SK-N-SH (cell line): ENCODE data around the gene TAGLN2. TPM values are rescaled to one million over a fixed set of nuclear protein-coding genes. Genes with fewer than 3 reads are reported as not detected.

Experiments
- CTCF ChIA-PET: fragments of 300-600, 350-600 bp; formaldehyde crosslinking; extraction: SDS; loops from one replicate; lab custom pipeline; 2021; lab: Yijun Ruan, JAX
- POLR2A ChIA-PET: fragments of 350-600 bp; sonication (Branson Sonifier 250); formaldehyde crosslinking; extraction: SDS; loops from one replicate; lab custom pipeline; 2020; ENCODE audit warnings: antibody characterized with exemption, inconsistent platforms; lab: Yijun Ruan, JAX
- DNase-seq: peaks from one replicate; pipeline ENCODE4 v3.0.0; 2012
- H2AFZ ChIP-seq: fragments of 200-600 bp; sonication (generic); 2 replicates; pipeline ENCODE4 v1.8.1; 2016; ENCODE audit warnings: antibody characterized with exemption, mild to moderate bottlenecking, low read depth
- H3F3A ChIP-seq: fragments of 200-600 bp; sonication (generic); replicated peaks from 2 replicates; pipeline ENCODE3; 2016; ENCODE audit warnings: antibody characterized with exemption, mild to moderate bottlenecking; ENCODE audit not compliant: insufficient read depth
- H3K27ac ChIP-seq, 2 experiments: fragments of 200-500 bp in 1 of 2; fragments of 200-600 bp in 1 of 2; sonication (Bioruptor generic) in 1 of 2; sonication (generic), shearing (Covaris generic) in 1 of 2; 2 replicates each; pipeline versions ENCODE4 v1.5.1 to v1.6.1; 2014 to 2016; ENCODE audit warnings: low read depth in 2 of 2, inconsistent platforms in 1 of 2, low read length in 1 of 2, mild to moderate bottlenecking in 1 of 2, mixed read lengths in 1 of 2
- H3K27me3 ChIP-seq: fragments of 200-600 bp; sonication (generic), shearing (Covaris generic); 2 replicates; pipeline ENCODE4 v1.6.1; 2016; ENCODE audit warnings: mixed run types; ENCODE audit not compliant: insufficient read depth
- H3K36me3 ChIP-seq, 2 experiments: fragments of 200-500 bp in 1 of 2; fragments of 200-600 bp in 1 of 2; sonication (Bioruptor generic) in 1 of 2; sonication (generic) in 1 of 2; replicated peaks in 1 of 2; 2 replicates each; pipeline versions ENCODE3 to v1.5.1; 2014 to 2016; ENCODE audit warnings: low read length in 1 of 2, mild to moderate bottlenecking in 1 of 2; ENCODE audit not compliant: insufficient read depth in 2 of 2, control insufficient read depth in 1 of 2
- H3K4me1 ChIP-seq, 2 experiments: fragments of 200-500 bp in 1 of 2; fragments of 200-600 bp in 1 of 2; sonication (Bioruptor generic) in 1 of 2; sonication (generic), shearing (Covaris generic) in 1 of 2; 2 replicates each; pipeline versions ENCODE4 v1.5.1 to v1.6.1; 2014 to 2016; ENCODE audit warnings: low read depth in 1 of 2, low read length in 1 of 2, mixed run types in 1 of 2; ENCODE audit not compliant: insufficient read depth in 2 of 2, control insufficient read depth in 1 of 2
- H3K4me2 ChIP-seq: fragments of 200-600 bp; sonication (generic), shearing (Covaris generic); 2 replicates; pipeline ENCODE4 v1.6.1; 2017; ENCODE audit warnings: mixed run types
- H3K4me3 ChIP-seq, 2 experiments: fragments of 200-500 bp in 1 of 2; fragments of 200-600 bp in 1 of 2; sonication (Bioruptor generic) in 1 of 2; sonication (generic), shearing (Covaris generic) in 1 of 2; 2 replicates each; pipeline versions ENCODE4 v1.5.1 to v1.8.1; 2014 to 2016; ENCODE audit warnings: low read depth in 2 of 2, inconsistent platforms in 1 of 2, low read length in 1 of 2, mild to moderate bottlenecking in 1 of 2, mixed read lengths in 1 of 2, moderate library complexity in 1 of 2
- H3K79me2 ChIP-seq: fragments of 200-600 bp; sonication (generic); 2 replicates; pipeline ENCODE4 v1.8.1; 2017; ENCODE audit warnings: mild to moderate bottlenecking; ENCODE audit not compliant: insufficient read depth
- H3K9ac ChIP-seq: fragments of 200-600 bp; sonication (generic); 2 replicates; pipeline ENCODE4 v1.6.1; 2017; ENCODE audit warnings: mixed run types
- H3K9me2 ChIP-seq: fragments of 200-600 bp; sonication (generic); 2 replicates; pipeline ENCODE4 v1.6.1; 2017; ENCODE audit warnings: mixed run types
- H3K9me3 ChIP-seq: fragments of 200-600 bp; sonication (generic); 2 replicates; pipeline ENCODE4 v1.6.1; 2017; ENCODE audit warnings: mixed run types, mild to moderate bottlenecking, moderate library complexity
- H4K20me1 ChIP-seq: fragments of 200-600 bp; sonication (generic); 2 replicates; pipeline ENCODE4 v1.6.1; 2017; ENCODE audit warnings: mild to moderate bottlenecking, mixed run types; ENCODE audit not compliant: insufficient read depth
- ELF1 ChIP-seq: IDR thresholded peaks from 2 replicates; pipeline ENCODE4 v1.4.0; 2012
- EP300 ChIP-seq, 2 experiments: IDR thresholded peaks; 2 replicates each; pipeline versions ENCODE4 v1.4.0 to v1.6.1; 2012; ENCODE audit warnings: borderline replicate concordance in 1 of 2, low read depth in 1 of 2, low read length in 1 of 2
- FOSL2 ChIP-seq: IDR thresholded peaks from 2 replicates; pipeline ENCODE4 v1.4.0; 2012; ENCODE audit warnings: low read depth, mild to moderate bottlenecking, moderate library complexity, borderline replicate concordance
- GATA2 ChIP-seq: sonication (generic); formaldehyde crosslinking; IDR thresholded peaks from 2 replicates; pipeline ENCODE4 v1.5.0; 2020; ENCODE audit warnings: mild to moderate bottlenecking, missing genetic modification reagents
- JUND ChIP-seq: IDR thresholded peaks from 2 replicates; pipeline ENCODE4 v1.4.0; 2012
- MAX ChIP-seq: IDR thresholded peaks from 2 replicates; pipeline ENCODE4 v1.4.0; 2012; ENCODE audit warnings: low read depth
- NFIC ChIP-seq: IDR thresholded peaks from 2 replicates; pipeline ENCODE4 v1.4.0; 2012; ENCODE audit warnings: borderline replicate concordance
- POLR2AphosphoS5 ChIP-seq: IDR thresholded peaks from 2 replicates; pipeline ENCODE4 v1.6.1; 2012; ENCODE audit warnings: low read depth, low read length
- RAD21 ChIP-seq: IDR thresholded peaks from 2 replicates; pipeline ENCODE4 v1.6.1; 2012; ENCODE audit warnings: mild to moderate bottlenecking, low read length
- RFX5 ChIP-seq: IDR thresholded peaks from 2 replicates; pipeline ENCODE4 v1.6.1; 2012; ENCODE audit warnings: mild to moderate bottlenecking, improper control_type of control experiment, low read length
- SIN3A ChIP-seq: IDR thresholded peaks from 2 replicates; pipeline ENCODE4 v1.6.1; 2012; ENCODE audit warnings: low read depth, mild to moderate bottlenecking, low read length, moderate library complexity, borderline replicate concordance
- TAF1 ChIP-seq: IDR thresholded peaks from 2 replicates; pipeline ENCODE4 v1.6.1; 2012; ENCODE audit warnings: low read depth, mild to moderate bottlenecking, low read length, moderate library complexity, borderline replicate concordance
- TCF12 ChIP-seq: IDR thresholded peaks from 2 replicates; pipeline ENCODE4 v1.4.0; 2012
- TEAD4 ChIP-seq: IDR thresholded peaks from 2 replicates; pipeline ENCODE4 v1.4.0; 2012; ENCODE audit warnings: mild to moderate bottlenecking, borderline replicate concordance; ENCODE audit not compliant: insufficient read depth
- ZBTB33 ChIP-seq: IDR thresholded peaks from 2 replicates; pipeline ENCODE4 v1.4.0; 2012; ENCODE audit warnings: low read depth, borderline replicate concordance
- WGBS: methylation state at CpG from one replicate; pipeline ENCODE4 v1.1.6; 2017; ENCODE audit warnings: low lambda C conversion rate; 5-methylcytosine and 5-hydroxymethylcytosine counted together
- polyA plus RNA-seq, 3 experiments: library from polyadenylated mRNA; depleted of rRNA; stranded (reverse); fragments of >200 nt; gene quantifications; 2 replicates each; pipeline ENCODE4 v1.2.3, GENCODE V29; 2012
- TF ChIP-seq, protein P1 (sequence below): IDR thresholded peaks from 2 replicates; pipeline ENCODE4 v1.4.0; 2012; ENCODE audit warnings: low read depth, borderline replicate concordance
- TF ChIP-seq, protein P2 (sequence below): fragments of 150-350 bp; IDR thresholded peaks from 2 replicates; pipeline ENCODE4 v1.6.1; 2017; ENCODE audit warnings: antibody characterized with exemption, low read length, low read depth, borderline replicate concordance
- TF ChIP-seq, protein P3 (sequence below): fragments of 150-350 bp; IDR thresholded peaks from 2 replicates; pipeline ENCODE4 v1.6.1; 2016; ENCODE audit warnings: mild to moderate bottlenecking, low read depth, low read length

Gene TAGLN2
- polyA plus RNA-seq, 1 of the 3 experiments (the other 2 are of a cell fraction) = 646 TPM

- TF ChIP-seq, protein P1, sequence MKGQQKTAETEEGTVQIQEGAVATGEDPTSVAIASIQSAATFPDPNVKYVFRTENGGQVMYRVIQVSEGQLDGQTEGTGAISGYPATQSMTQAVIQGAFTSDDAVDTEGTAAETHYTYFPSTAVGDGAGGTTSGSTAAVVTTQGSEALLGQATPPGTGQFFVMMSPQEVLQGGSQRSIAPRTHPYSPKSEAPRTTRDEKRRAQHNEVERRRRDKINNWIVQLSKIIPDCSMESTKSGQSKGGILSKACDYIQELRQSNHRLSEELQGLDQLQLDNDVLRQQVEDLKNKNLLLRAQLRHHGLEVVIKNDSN = no peak
- TF ChIP-seq, protein P2, sequence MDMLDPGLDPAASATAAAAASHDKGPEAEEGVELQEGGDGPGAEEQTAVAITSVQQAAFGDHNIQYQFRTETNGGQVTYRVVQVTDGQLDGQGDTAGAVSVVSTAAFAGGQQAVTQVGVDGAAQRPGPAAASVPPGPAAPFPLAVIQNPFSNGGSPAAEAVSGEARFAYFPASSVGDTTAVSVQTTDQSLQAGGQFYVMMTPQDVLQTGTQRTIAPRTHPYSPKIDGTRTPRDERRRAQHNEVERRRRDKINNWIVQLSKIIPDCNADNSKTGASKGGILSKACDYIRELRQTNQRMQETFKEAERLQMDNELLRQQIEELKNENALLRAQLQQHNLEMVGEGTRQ = no peak
Observed at GRCh38 chr1:159883134-159883533, 42.2 kb downstream of the TAGLN2 start (continued).

GRCh38 chr1:159882527-159882862 is 42.8 kb downstream of the TAGLN2 start:
- H4K20me1 ChIP-seq = no peaks in the 10 kb centered on the region
- H3K27me3 ChIP-seq = no peaks in the 10 kb centered on the region
- H3K36me3 ChIP-seq = no peaks in the 10 kb centered on the region
- H3F3A ChIP-seq = peaks cover 5% of the 10 kb centered on the region
- 0 out of 2 replicates have a peak, but pooled peaks have one; percentile 7 for TF ChIP-seq FOSL2
- no peak for TF ChIP-seq TEAD4
- POLR2A ChIA-PET = interaction anchor here (0.7 kb wide), 1 partner anchor 69 kb away, joined by 3 read pairs; no protein-coding TSS in a partner anchor
- no peak overlapping the region for H3K9ac ChIP-seq
- H3K9me2 ChIP-seq = no peaks in the 10 kb centered on the region
- CTCF ChIA-PET = interaction anchor here (5.0 to 6.7 kb wide), 2 partner anchors 9 to 84 kb away, joined by 34 to 76 read pairs; no protein-coding TSS in a partner anchor
- DNase-seq = no peak
- H3K9me3 ChIP-seq = no peaks in the 10 kb centered on the region
- H3K27ac ChIP-seq = peak overlapping the region; percentile 54 to 79; a peak in 3 of 4 replicates
- 0 out of 2 replicates have a peak overlapping the region, but pooled peaks have one; percentile 45 for H2AFZ ChIP-seq
- WGBS = 91% methylated on average over 2 of the region's 2 CpGs
- no peak overlapping the region for H3K4me3 ChIP-seq
- peak overlapping the region; percentile 36 for H3K4me2 ChIP-seq
- H3K4me1 ChIP-seq = peaks cover 12 to 14% of the 10 kb centered on the region in 2 experiments; a peak in 2 of 4 replicates
- H3K79me2 ChIP-seq = no peaks in the 10 kb centered on the region

DNA sequence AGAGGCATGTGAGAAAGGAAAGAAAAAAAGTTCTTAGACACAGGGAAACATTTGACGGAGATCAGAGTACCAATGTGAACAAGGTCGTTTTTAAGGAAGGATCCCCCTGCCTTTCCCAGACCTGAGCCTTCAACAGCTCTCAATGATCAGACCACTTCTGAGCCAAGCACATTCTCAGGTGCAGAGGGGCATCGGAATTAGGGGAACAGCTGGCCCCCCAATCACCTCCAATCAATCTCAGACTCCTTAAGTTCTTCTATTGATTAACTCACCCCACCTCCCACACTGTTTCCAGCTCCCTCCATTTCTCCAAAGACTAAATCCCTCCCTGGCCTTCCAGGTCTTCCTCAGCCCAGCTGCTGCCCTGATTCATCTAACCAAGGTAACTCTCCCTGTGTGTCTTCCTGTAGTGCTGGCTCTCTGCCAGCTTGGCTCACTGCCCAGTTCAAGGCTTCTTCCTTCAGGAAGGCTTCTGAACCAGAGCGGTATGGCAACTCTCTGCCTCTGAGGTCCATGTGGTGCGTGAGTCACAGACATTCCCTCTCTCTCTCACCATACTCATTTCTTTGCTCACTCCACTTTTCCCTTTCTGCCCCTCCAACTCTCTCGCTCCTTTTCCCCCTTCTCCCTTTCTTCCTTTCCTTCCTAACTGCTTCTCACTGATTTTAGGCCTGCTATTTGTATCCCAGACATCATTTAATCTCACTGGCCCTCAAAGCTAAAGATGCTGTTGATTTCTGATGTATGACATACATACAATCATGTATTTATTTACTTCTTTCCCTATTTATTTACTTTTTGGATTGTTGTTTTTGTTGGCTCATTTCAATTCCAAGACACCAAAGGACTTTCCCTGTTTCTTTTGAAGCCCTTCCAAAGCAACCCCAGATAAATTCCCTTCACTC is 43.4 kb downstream of the TAGLN2 start:
- ChIA-PET POLR2A (interaction anchor here (0.7 kb wide), 1 partner anchor 68 kb away, joined by 3 read pairs; no protein-coding TSS in a partner anchor), CTCF (interaction anchor here (0.8 to 6.7 kb wide), 6 partner anchors 10 to 126 kb away, joined by 3 to 76 read pairs (median 5); no protein-coding TSS in a partner anchor)
- H3K4me3 ChIP-seq = no peak overlapping the region
- DNase-seq = peak; percentile 33
- H3K9me3 ChIP-seq = no peaks in the 10 kb centered on the region
- peak overlapping the region; percentile 45; the same call in 1 of the 2 replicates for H2AFZ ChIP-seq
- peaks cover 12 to 14% of the 10 kb centered on the region in 2 experiments; a peak in 2 of 4 replicates for H3K4me1 ChIP-seq
- no peaks in the 10 kb centered on the region for H3K36me3 ChIP-seq
- peak overlapping the region; percentile 54 to 79; a peak in 3 of 4 replicates for H3K27ac ChIP-seq
- peaks cover 5% of the 10 kb centered on the region for H3F3A ChIP-seq
- H3K9me2 ChIP-seq = no peaks in the 10 kb centered on the region
- no peaks in the 10 kb centered on the region for H3K27me3 ChIP-seq
- WGBS = 39% methylated on average over 6 of the region's 6 CpGs
- H3K9ac ChIP-seq = peak overlapping the region; percentile 13; the same call in 1 of the 2 replicates
- no peaks in the 10 kb centered on the region for H3K79me2 ChIP-seq
- no peaks in the 10 kb centered on the region for H4K20me1 ChIP-seq
- peak overlapping the region; percentile 36 for H3K4me2 ChIP-seq
- TF ChIP-seq FOSL2 (peak; percentile 91), TAF1 (no peak), RFX5 (no peak), SIN3A (peak; percentile 80; the same call in 1 of the 2 replicates), ZBTB33 (no peak), MAX (peak; percentile 95), TCF12 (peak; percentile 89), POLR2AphosphoS5 (peak; percentile 41; the same call in 1 of the 2 replicates), JUND (peak; percentile 87), GATA2 (CRISPR knock-in tag) (no peak), RAD21 (no peak), EP300 (IDR thresholded peaks at IDR 0.05; ENCODE audit: borderline replicate concordance in 1 of 2, low read depth in 1 of 2, low read length in 1 of 2) (peak in 1 of 2 experiments; percentile 76; a peak in 1 of 4 replicates), TEAD4 (peak; percentile 78), ELF1 (peak; percentile 77), NFIC (peak; percentile 100)
- TF ChIP-seq, protein P3, sequence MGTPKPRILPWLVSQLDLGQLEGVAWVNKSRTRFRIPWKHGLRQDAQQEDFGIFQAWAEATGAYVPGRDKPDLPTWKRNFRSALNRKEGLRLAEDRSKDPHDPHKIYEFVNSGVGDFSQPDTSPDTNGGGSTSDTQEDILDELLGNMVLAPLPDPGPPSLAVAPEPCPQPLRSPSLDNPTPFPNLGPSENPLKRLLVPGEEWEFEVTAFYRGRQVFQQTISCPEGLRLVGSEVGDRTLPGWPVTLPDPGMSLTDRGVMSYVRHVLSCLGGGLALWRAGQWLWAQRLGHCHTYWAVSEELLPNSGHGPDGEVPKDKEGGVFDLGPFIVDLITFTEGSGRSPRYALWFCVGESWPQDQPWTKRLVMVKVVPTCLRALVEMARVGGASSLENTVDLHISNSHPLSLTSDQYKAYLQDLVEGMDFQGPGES = no peak
